Stimulated activated CD4-positive, alpha-beta T cell treated with anti-CD3 and anti-CD28 coated beads, Interleukin-2, amount 100 ng/mL, for 24 hours (primary cell): ENCODE results near the gene PACRG.
"Not testable (repeated sequence)": the region's sequence is repeated elsewhere in the genome, so short reads cannot be mapped to it uniquely, and the experiment has no call there.

Source experiments
- DNase-seq, 2 donors: peaks; one replicate each; pipeline ENCODE4 v3.0.0-alpha.2; 2020

PACRG gene

GRCh38 chr6:162727322-162728182, at the start of gene PACRG, which contains the start of gene PRKN:
Gene PACRG (plus strand): TSS chr6:162727974.
Gene PRKN (minus strand): TSS chr6:162727766.
- peak; percentile 98 to 99 for DNase-seq

- not testable (repeated sequence) for DNase-seq
Measured at GRCh38 chr6:162678896-162679295, 48.9 kb upstream of the PACRG start.

DNA sequence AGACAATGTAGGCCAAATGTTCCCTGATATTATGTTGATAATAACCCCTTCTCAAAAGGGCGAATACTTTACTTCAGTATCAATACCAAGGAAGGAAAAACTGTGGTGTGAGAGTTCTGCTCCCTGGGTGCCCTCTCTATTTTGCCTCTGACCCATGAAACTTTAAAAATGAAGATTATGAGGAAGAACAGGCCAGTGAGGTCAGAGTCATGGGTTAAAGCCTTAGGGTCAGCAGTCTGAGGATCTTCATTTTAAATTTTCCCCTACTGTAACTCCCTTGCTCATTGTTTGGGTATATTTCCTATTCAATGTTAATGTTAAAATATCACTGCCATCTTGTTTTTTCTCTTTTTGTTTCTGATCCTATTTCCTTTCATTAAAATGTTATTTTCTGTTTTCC, 48.1 kb upstream of the PACRG start:
- no peak for DNase-seq

- DNase-seq: no peak
Measured at GRCh38 chr6:162680367-162680766, 47.4 kb upstream of the PACRG start.

DNA sequence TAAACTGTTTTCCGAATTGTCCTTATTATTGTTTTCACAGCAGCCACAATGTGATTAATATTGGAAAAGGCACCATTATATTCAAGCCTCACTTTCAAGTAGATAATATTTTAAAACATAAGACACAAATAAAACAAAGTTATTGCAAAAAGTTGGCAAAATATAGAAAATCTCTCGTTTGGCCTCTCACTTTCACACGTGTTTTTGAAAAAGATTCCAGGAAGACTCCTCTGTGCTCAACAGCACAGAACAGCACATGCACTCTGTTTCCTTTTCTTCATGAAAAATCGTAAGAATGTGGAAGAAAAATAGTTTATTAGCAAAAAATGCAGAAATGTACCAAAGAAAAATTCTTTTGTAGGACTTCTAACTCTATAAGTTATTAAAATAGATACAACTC, 46.9 kb upstream of the PACRG start:
- DNase-seq: no peak

DNA sequence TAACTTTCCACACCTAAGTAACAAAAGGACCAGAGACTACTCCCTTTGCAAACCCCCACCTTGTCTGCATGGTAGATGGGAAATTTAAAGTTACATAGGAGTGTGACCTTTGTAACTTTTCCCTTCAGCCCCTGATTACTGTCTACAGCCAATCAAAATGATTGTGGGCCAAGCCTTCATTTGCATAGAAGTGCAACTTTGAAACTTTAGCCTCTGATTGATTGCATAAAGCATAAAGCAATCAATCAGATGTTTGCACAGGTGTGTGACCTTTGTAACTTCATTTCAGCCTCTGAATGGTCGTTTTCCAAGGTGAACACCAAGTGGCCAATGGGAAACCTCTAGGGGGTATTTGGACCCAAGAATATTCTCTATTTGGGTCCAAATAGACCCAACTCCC, 46.3 kb upstream of the PACRG start:
- no peak for DNase-seq

GRCh38 chr6:162683135-162683534, 44.6 kb upstream of the PACRG start:
- DNase-seq: no peak

GRCh38 chr6:162684052-162684451, 43.7 kb upstream of the PACRG start:
- DNase-seq: no peak

DNA sequence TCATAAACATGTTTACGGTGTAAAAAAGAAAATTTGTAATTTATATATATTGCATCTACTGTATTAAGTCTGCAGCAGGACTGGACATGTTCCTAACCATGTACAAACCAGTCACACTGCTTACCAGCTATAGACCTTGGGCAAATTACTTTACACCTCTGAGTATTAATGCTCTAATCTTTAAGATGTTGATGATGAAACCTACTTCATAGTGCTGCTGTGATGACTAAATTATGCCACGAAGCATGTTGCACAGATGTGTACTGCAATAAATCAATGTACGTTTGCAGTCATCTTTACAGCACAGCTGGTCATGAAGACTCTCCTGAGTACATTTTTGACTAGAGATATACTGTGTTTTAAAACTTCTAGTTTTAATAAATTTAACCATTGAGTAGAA, 42.8 kb upstream of the PACRG start:
- no peak for DNase-seq

DNA sequence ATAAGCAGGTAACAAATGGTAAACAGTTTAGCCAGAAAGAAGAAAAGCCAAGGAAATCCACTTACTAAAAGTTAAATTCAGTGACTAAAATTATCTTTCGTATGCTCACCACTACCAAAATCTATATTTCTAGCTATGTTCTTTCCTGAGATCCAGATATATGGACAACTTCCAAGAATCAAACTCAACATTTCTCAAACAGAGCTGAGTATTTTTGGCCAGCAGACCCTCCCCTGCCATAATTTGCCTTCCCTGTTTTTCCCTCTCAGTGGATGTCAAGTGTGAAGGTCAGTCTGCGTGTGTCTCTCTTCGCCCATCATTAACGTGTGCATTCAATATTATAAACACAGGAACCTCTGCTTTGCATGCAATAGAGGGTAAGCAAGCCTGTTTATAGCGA, 42.2 kb upstream of the PACRG start:
- DNase-seq: no peak

GRCh38 chr6:162688751-162689345, 38.9 kb upstream of the PACRG start:
- no peak for DNase-seq

GRCh38 chr6:162690158-162690557, 37.6 kb upstream of the PACRG start:
- no peak for DNase-seq

DNA sequence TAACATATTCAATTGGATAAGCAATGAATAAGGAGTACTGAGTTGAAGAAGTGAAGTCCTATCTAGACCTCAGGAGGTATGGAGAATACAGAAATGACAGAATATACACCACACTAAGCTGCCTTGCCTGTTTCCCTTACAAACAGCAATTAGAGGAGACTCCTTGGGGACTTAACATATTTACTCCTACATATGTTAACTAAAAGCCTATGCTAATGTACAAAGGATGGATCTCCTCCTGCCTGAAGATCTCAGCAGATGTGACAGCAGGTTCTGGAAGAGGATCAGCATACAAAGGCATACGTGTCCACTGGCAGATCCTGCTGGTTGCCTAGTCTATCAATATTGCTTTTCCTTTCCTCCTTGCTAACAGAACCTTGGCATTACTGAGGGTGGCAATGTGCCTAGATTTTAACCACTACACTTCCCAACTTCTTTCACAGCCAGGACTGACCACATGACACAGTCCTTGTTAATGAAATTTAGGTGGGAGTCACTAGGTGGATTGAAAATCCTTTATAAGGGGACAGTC, 29.8 kb upstream of the PACRG start:
- no peak for DNase-seq

GRCh38 chr6:162698440-162698839, 29.3 kb upstream of the PACRG start:
- no peak for DNase-seq

GRCh38 chr6:162699961-162700360, 27.8 kb upstream of the PACRG start:
- no peak for DNase-seq

GRCh38 chr6:162700966-162701365, 26.8 kb upstream of the PACRG start:
- DNase-seq: no peak

DNA sequence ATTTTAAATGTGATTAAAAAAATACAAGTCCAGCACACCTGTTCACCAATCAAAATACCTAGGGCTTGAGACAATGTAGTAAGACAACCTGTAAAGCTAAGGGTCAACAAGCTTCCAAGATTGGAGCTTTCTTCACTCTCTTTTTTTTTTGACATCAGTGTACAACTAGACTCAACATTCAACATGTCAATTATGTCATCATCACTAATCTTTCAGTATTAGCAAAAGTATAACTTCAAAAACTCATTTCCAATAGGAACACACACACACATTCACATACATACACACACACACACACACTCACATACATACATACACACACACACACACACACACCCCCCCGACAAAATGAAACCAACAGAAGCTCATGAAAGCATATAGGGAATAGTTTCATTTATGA, 26.2 kb upstream of the PACRG start:
- no peak for DNase-seq

GRCh38 chr6:162702446-162702845, 25.3 kb upstream of the PACRG start:
- no peak for DNase-seq

- no peak for DNase-seq
Measured at GRCh38 chr6:162704001-162704400, 23.8 kb upstream of the PACRG start.

- DNase-seq: no peak
Measured at GRCh38 chr6:162705736-162706135, 22.0 kb upstream of the PACRG start.

DNA sequence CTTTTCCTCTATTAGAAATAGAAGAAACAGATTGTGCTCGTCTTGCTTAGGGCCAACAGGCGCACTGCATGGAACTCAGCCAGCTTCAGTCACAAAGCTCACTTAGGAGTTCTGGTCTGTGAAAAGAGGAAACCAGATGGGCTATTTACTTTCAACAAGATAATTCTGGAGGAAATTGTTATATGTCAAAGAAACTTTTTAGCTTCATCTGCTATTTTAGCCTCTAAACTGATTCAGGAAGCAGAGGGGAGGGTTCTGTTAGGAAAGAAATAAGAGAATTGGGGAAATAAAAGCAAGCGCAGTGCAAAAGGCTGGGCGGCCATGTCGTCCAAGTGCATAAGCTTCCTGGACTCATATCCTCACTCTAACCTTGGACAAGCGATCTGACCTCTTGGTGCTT, 21.5 kb upstream of the PACRG start:
- DNase-seq: no peak

DNA sequence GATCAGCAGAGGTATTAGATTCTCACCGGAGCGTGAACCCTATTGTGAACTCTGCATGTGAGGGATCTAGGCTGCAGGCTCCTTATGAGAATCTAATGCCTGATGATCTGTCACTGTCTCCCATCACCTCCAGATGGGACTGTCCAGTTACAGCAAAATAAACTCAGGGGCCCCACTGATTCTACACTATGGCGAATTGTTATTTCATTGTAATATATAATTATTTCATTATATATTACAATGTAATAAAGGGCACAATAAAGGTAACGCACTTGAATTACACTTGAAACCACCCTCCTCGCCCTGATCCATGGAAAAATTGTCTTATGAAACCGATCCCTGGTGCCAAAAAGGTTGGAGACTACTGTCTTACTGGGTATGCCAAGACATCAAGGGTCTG, 18.8 kb upstream of the PACRG start:
- DNase-seq: no peak

GRCh38 chr6:162709431-162709830, 18.3 kb upstream of the PACRG start:
- DNase-seq: no peak

- no peak for DNase-seq
Measured at GRCh38 chr6:162710419-162710818, 17.4 kb upstream of the PACRG start.
